Pulmonary artery endothelial cell (primary cell): ENCODE measurements around the gene NCAM2. TPM values are rescaled to one million over a fixed set of nuclear protein-coding genes. Genes with fewer than 3 reads are reported as not detected.

Source experiments
- DNase-seq: peaks from one replicate; pipeline ENCODE4 v3.0.0-alpha.2; 2011; ENCODE audit warnings: low read depth, low spot score
- total RNA-seq: library from RNA; depleted of rRNA; stranded (reverse); fragments of >200 nt; gene quantifications from 2 replicates; pipeline ENCODE4 v1.2.3, GENCODE V29; 2014

Gene NCAM2
- total RNA-seq, 1 donor from 2014 or later: 0.40 TPM

DNA sequence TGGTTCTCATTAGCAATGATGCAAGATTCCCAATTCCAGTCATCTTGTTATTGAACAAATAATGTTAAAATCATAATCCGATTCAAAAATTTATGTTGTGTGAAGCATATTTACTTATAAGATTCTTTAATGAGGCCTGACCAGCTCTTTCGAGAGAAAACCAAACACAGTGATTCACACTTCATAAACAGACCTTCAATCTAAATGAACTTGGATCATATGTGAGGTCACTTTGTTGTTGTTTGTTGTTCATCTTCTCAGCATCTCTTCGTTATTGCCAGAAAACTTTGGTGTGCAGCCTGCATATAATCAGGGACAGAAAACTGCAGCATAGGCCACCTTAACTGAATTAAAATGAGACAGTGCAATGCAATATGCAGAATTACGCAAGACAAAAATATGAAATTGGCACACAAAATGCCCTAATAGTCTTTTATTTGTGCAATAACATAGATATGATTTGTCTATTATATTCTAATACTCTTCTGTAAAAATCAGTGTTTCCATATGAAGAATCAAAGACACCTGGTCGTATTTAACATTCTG, 30.1 kb downstream of the NCAM2 start:
- no peak for DNase-seq

DNA sequence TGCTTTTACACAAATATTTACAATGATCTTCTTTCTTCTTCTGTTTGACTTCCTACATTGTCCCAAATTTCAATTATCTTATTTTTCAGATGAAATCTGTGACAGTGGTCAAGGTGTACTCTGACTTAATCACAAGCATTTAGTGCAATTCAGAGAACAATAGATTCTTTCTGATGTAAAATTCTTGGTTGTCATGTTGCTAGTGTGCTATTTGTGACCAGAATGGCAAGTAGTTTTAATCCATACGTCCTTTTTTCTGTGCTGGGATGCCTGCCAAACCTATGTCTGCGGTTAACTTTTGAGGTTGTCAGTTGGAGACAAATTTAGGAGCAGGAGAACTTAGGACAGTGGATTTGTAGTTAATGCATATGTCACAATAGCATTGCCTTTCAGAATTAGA, 31.0 kb downstream of the NCAM2 start:
- no peak for DNase-seq

DNA sequence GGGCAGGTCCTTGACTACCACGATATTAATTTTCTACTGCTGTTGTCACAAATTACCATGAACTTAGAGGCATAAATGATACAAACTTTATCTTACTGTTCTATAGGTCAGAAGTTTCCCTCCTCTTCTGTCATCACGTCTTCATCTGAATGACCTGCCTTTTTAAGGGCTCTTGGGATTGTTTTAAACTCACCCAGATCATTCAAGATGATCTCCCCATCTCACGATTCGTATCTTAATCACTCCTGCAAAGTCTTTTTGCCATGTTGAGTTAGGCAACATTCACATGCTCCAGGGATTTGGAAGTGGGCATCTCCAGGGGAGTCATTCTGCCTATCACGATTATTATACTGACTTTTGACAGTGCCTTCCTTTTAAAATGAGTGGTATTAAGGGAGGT, 32.1 kb downstream of the NCAM2 start:
- DNase-seq: no peak

DNA sequence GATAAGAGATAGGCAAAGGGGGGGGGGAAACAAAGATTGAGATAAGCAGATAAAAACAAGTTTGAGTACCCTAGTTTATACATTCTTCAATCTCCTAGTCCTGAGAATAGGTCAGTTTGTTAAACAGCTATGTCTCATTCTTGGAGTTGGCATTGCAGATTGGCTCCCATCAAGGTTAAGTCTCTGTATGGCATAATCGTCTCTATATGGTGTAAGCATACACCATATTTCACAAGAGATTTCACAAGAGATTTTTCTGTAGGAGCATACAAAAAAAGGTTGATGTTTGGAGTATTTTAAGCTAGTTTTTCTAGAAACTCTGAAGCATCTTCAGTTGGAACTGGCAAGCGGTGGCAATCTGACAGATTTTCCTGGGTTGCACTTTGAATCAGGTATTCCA, 35.8 kb downstream of the NCAM2 start:
- DNase-seq: no peak

DNA sequence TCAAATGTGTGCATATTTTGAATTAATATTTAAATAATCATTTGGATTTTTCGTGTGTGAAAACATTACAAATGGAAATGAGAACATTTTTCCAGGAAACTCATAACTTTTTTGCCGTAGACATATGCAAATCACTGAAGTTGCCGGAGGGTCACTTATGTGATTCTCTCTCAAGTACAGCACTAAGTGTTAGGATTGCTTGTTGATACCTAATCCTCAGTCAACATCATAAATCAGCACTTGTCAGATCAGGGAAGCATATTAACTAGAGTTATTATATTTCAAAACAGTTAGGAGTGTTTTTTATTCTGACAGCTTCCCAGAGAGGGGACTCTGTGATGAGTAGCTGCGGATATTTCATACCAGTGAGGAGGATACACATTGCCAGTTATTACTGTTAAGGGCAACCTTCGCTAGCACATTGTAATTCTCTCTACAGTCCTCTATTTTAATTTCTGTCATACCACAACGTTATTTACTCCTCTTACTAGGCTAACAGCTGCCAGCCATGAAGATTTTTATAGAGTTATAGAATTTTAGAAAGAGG, 41.5 kb downstream of the NCAM2 start:
- DNase-seq: no peak

DNA sequence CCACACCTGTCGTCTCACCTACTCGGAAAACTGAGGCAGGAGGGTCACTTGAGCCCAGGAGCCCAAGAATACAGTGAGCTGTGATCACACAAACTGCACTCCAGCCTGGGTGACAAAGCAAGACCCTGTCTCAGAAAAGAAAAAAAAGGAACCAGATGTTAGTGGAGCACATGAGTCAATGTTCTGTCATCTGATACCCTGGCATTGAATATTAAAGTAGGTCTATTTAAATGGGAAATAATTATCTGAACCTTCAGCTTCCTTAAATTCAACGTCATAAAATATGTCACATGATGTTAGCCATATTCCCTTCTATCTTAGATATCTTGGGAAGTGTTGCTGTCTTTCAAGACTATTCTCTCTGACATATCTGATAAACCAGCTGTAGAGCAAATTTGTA, 47.3 kb downstream of the NCAM2 start:
- no peak for DNase-seq

DNA sequence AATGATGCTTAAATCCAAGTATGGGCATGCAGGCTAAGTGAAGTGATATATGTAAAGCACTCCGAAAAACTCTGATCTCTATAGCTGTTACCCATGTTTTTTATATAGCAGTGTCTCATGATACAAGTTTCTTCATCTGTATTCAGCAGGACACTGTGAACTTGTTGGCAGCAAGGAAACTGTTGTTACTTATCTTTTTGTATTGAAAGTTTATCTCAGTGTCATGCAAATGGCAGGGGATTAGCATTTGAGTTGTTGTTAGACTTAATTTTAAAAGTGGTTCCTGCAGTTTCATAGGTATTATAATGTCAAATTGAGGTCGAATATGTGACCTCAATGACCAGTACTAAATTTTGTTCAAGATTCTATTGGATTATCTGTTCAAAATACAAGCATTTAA, 47.9 kb downstream of the NCAM2 start:
- DNase-seq: no peak

DNA sequence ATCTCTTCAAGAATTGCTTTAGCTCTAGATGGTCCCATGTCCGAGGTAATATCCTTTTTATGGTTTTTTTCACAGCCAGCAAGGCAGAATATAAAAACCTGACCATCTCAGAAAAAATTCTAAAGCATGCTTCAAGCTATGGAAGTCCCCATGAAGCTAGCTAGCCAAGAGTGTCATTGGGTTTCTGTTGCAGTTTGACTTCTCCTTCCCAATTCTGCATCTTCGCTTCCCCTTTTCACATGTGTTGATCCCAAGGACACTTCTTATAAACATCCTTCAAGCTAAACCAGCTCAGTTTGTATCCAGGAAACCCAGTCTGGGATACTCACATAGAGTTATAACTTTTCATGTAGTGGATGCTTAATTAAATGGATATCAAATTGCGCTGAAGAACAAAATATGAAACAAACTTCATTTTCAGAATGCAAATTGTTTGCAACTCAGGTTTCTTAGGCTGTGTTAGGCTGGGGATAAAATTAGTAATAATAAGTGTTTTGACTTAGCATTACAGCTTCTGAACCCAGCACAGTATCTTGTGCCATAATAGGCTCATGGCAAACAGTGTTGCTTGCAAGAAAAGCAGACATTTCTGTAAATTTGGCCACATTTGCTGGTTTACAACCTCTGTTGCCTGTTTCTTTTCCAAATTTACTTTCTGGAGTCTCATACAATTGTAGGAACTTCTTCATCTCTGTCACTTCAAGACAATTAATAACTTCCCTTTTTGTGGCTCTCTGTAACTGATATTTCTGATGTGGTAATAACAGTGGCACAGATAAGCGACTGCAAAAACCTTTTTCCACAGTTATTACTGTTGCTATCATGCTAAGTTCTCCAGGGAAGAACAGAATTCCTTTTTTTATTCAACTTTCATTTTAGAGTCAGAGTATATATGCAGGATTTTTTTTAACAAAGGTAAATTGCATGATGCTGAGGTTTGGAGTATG, 53.2 kb downstream of the NCAM2 start:
- DNase-seq: no peak

DNA sequence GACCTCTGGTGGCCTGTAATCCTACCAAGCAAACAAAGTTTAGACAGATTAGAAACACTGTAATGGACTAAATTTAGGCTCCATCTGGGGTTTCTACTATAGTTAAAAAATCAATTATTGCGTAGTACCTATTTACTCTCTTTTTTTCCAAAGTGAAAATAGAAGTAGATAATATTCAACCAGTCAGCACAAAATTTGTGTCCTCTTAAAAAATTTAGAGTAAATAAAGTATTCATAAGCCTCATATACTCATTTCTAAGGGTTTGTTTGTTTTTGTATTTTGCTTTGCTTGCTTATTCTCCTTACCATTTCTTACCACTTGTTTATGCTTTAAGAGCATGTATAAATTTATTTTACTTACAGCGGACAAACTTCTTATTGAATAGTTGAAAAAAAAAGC, 54.5 kb downstream of the NCAM2 start:
- no peak for DNase-seq

DNA sequence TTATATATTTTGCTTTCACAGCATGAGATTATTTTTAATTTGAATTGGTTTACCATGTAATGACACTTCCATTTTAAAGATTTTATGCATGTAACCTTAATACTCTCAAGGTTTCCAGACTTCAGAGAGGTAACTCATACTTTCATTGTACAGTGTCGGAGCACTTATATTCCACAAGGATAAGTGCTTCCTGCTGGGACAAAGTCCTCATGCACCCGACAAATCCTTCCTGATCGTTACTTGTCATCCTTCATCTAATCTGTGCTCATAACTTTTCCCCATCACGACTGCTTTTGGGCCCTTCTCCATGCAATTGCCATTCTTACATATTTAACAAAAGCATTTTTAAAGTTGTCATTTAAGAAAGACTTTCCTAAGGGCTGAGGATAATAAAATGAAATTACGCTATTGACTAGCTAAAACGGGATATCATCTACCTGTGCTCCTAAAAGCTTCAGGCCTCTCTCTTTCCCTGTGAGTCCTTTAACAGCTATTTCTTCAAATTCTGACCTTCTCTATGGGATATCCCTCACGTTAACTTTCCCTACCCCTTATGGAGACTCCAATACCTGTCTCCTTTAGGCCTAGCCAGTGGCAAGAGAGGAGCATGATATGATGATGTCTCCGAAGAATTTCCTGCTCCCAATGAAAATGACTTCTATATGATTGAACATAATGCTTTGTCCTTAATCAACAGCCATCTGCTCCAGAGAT, 59.3 kb downstream of the NCAM2 start:
- DNase-seq: no peak

DNA sequence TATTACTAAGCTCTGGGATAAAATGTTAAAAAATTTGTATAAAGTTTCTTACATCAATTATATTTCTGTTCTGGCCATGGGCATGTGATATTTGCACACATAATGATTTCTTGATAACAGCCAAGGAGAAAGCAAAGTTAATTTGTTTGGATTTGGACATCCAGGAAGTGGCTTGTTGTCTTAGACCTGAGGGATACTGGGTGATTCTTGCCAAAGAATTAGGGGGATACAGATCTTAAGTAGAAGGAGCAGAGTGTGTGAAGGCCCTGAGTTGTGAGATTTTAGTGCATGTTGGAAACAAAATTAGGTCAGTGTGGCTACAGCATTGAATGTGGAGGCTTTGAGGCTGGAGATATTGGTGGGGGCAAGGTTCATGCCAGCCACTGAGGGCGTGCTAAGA, 65.6 kb downstream of the NCAM2 start:
- no peak for DNase-seq

DNA sequence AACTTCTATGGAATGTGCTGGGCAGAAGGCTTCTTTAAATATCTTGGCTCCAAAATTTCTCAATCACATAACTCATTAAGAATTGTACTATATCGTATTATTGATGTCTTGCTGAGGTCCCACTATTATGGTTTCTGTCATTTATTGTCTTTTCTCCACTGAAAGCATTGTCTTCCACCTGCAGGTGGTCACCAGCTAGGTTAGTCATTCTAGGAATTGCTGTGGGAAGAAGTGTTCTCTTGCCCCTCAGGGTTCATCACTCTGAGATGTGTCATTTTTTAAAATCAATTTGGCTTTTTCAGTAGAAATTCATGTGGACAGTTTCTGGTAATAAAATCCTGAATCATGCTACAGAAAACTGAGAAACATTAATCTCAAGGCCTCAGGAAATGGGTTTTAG, 66.1 kb downstream of the NCAM2 start:
- DNase-seq: no peak

DNA sequence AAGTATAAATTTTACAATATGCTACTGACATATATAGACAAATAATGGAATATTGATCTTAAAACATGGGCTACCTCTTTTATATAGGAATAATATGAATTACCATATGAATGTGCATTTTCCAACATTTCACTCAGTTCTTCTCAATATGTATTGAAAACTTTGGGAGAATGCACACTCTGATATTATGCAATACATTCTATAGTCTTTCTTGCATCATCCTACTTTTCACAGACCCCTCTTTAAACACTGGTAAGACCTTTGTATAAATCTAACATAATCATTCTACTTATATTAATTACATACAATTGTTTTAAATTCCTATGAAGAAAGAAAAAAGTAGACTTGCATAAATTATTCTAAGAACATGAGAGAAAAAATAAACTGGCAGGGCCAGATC, 69.2 kb downstream of the NCAM2 start:
- DNase-seq: no peak

DNA sequence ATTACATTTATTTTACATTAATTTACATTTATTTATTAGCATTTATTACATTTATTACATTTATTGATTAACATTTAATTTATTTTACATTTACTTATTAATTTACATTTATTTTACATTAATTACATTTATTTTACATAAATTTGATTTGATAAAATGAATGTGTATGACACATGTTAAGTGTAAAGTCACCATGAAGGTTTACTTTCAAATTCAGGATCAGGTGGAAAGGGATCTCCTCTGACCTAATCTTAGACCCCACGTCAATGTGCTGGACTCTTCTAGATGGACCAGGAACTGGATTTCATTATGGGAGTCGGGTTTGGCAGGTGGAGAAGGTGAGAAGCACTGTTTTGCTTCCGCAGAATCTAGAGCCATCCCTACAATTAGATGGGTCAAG, 76.1 kb downstream of the NCAM2 start:
- no peak for DNase-seq

DNA sequence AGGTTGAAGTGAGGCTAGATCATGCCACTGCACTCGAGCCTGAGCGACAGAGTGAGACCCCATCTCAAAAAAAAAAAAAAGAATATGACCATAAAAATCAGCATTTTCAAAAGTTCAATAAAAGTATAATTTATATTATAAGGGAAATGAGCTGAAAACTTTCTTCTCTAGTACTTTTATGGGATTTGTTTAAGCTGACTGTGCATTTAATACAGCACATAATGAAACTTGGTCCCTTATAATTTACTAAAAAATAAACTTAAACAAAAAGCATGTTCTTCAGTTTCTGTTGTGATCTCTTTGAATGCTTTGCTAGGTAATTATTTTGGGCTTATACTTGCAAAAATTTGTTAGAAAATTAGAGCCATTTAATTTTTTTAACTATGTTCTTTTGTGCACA, 77.8 kb downstream of the NCAM2 start:
- no peak for DNase-seq

DNA sequence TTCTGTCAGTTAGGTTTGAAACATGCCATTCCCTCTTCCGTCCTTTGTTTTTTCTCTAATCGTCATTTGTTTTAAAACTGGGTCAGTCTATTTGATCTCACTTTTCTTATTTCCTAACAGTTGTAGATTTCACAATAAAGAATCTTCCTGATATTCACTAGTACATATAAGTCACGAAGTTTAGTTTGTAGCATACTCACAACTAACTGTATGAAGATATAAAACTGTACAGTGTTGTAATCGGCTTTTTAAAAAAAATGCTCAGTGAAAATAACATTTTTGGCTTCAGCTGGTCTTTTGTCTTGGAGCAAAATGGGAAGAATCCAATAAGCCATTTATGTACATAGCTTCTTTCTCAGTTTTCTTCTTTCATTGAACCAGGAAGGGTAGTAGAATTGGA, 78.3 kb downstream of the NCAM2 start:
- no peak for DNase-seq

DNA sequence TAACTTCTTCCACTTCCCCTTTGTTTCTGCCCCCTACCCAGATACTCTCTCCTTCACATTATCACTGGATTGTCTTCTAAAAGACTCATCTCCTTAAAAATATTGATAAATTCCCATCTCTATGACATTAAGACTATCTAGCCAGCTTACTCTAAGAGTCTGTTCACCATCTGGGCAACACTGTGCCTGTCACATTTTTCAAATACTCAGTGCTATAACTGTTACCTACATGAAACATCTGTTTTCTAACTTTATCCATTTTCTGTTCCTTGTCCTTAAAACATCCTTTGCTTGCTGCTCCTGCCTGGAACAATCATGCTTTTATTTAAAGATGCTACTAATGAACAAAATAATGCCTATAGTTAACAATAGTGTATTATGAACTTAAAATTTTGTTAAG, 81.4 kb downstream of the NCAM2 start:
- DNase-seq: no peak

DNA sequence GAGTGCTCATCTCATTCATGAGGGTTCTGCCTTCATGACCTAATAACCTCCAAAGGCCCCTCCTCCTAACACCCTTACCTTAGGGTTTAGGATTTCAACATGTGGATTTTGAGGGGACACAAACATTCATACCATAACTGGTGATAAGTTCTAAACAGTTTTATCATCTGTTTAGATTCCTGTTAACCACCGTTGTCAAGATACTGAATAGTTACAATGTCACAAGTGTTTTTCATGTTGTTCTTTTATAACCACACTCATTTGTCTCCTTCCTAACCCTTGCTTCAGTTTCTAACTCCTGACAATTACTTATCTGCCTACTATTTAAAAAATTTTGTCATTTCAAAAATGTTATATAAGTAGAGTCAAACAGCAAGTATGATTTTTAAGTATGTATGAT, 86.0 kb downstream of the NCAM2 start:
- no peak for DNase-seq

DNA sequence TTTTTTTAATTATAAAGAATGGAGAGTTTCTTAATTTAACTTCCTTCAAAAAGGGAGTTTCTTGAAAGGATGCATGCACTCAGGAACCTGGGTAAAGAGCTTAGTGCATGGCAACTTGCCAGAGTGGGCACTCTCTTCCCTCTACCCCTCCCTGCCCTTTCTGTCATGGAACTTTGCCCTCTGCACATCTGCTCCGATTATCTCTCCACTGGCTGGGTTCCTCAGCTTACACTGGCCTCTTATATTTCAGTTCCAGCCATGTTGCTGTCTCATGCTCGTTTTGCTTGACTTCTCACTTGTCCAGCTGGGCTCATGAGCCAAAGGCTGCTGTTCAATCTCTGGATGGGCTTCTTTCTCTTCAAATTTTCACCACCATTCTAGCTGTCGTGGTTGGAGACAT, 87.0 kb downstream of the NCAM2 start:
- DNase-seq: no peak

DNA sequence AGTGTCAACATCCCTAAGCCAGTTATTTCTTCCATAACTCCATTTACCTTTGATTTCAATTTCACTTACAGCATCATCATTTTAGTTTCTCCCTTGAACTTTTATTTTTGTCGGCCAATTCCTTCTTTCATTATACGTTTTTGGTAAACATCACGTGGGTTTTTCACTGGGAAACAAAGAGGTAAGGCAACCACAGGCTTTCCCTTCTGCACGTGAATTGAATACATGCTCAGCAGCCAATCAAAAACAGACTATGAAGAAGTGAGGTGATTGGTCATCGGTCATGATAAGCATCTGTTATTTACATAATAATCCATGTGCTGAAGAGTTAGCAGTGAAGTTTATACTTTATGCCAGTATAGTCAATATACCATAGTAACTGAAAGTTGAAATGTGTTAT, 98.7 kb downstream of the NCAM2 start:
- DNase-seq: no peak

DNA sequence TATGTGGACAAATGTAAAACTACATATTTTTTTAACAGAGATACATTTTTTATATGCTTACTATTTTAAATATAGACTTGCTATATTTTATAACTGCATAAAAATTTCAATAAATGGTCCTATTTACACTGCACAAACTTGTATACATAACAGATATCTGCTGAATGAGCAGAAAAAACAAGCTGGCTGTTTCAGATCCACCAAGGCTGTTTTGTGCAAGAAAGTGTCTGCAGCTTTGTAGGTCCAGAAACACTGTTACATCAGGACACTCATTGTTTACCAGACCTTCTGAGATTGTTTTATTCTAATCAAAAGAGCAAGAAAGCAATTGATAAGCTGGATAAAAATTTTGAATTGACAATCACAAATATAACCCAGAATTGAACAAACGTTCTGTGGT, 99.3 kb downstream of the NCAM2 start:
- DNase-seq: no peak

DNA sequence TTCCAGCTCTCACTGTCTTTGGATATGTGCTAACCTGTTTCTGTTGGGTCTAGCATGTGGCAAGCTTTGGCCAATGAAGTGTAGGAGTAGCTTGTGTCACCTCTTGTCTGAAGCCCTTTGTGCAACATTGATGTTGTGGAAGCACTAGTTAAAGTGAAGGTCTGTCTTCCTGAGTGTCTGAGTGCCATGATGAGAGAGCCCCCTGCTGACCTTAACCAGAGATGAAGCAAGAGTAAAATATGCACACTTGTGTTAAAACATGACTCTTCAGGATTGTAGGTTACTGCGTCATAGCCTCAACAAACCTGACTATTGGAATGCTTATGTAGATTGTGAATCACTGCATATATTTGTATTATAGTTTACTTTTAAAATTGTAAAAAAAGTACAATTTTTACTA, 103.7 kb downstream of the NCAM2 start:
- no peak for DNase-seq
